ENCODE measurements around the gene ICAM3. TPM values are rescaled to one million over a fixed set of nuclear protein-coding genes. Genes with fewer than 3 reads are reported as not detected.

ICAM3 gene
- total RNA-seq, 1 donor from 2014 or later, result 116 TPM

GRCh38 chr19:10321874-10322835 is 17.3 kb downstream of the ICAM3 start:
- H3K27me3 Mint-ChIP-seq (ENCODE audit: low read depth), result no peaks in the 10 kb centered on the region
- intact Hi-C loops (cut with micrococcal nuclease), result no loop called here

DNA sequence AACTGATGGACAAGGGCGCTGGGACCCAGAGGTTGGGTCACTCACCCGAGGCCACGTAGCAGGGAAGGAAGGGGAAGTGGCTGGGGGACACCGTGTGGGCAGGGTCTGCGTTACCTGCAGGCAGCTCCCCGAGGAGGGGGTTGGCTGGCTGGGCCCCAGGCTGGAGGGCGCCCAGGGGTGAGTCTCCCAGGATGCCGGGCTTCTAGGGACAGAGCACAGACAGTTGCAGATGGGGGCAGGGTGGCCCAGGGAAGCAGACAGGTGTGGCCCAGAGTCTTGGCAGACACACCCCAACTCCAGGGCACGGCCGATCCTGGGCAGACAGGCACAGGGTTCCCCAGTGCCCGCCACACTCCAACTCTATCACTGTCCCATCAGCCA is 18.0 kb downstream of the ICAM3 start:
- H3K36me3 Mint-ChIP-seq (ENCODE audit: low read depth), result peaks cover 53% of the 10 kb centered on the region
- no peak for DNase-seq (ENCODE audit: low spot score)
- H3K4me1 Mint-ChIP-seq (ENCODE audit: low read depth), result no peaks in the 10 kb centered on the region

More at GRCh38 chr19:10321874-10322835, 17.3 kb downstream of the ICAM3 start:
- Mint-ChIP-seq H3K4me1 (ENCODE audit: low read depth) (no peaks in the 10 kb centered on the region), H3K4me3 (ENCODE audit: low read depth) (no peak overlapping the region), H3K27ac (no peak overlapping the region), H3K9me3 (no peaks in the 10 kb centered on the region), H3K36me3 (ENCODE audit: low read depth) (peaks cover 49% of the 10 kb centered on the region)
- DNase-seq (ENCODE audit: low spot score), result no peak

GRCh38 chr19:10320602-10321416 is 18.6 kb downstream of the ICAM3 start:
- H3K27ac Mint-ChIP-seq, result no peak overlapping the region
- intact Hi-C loops (cut with micrococcal nuclease), result no loop called here

More for the DNA sequence above, 18.0 kb downstream of the ICAM3 start:
- no peak overlapping the region for H3K4me3 Mint-ChIP-seq (ENCODE audit: low read depth)
- intact Hi-C loops (cut with micrococcal nuclease), result no loop called here
- H3K27me3 Mint-ChIP-seq (ENCODE audit: low read depth), result no peaks in the 10 kb centered on the region
- H3K27ac Mint-ChIP-seq, result no peak overlapping the region
- H3K9me3 Mint-ChIP-seq, result no peaks in the 10 kb centered on the region

GRCh38 chr19:10318807-10319682 is 20.4 kb downstream of the ICAM3 start:
- H3K27me3 Mint-ChIP-seq (ENCODE audit: low read depth), result no peaks in the 10 kb centered on the region

More at GRCh38 chr19:10320602-10321416, 18.6 kb downstream of the ICAM3 start:
- Mint-ChIP-seq H3K27me3 (ENCODE audit: low read depth) (no peaks in the 10 kb centered on the region), H3K9me3 (no peaks in the 10 kb centered on the region), H3K4me1 (ENCODE audit: low read depth) (peaks cover 3% of the 10 kb centered on the region), H3K36me3 (ENCODE audit: low read depth) (peaks cover 53% of the 10 kb centered on the region), H3K4me3 (ENCODE audit: low read depth) (no peak overlapping the region)
- no peak for DNase-seq (ENCODE audit: low spot score)

DNA sequence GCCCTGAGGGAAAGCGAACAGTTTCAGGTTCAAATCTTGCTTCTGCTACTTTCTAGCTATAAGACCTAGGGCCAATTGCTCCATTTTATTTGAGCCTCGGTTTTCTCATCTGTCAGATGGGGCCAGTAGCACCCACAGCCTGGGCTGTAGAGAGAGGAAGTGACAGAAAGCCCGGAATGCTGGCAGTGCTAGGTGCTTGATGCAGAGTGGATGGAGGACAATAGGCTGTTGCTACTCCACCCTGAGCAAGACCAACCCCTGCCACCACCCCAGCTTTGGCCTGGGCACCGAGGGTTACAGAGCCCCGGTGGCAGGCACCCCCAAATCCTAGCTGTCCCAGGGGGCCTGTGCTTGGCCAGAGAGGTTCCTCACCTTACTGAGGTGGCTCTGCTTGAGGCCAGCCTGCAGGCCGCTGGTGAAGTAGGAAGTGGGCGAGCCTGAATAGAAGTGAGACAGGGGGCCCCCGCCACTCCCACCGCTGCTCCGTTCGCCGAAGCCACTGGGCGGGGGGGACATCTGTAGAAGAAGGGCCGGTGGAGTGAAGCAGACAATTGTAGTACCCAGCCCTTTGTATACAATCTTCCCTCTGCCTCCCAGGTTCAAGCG is 21.5 kb downstream of the ICAM3 start:
- peaks cover 45% of the 10 kb centered on the region for H3K36me3 Mint-ChIP-seq (ENCODE audit: low read depth)
- DNase-seq (ENCODE audit: low spot score), result no peak
- no peaks in the 10 kb centered on the region for H3K9me3 Mint-ChIP-seq
- H3K4me3 Mint-ChIP-seq (ENCODE audit: low read depth), result no peak overlapping the region
- peaks cover 10% of the 10 kb centered on the region for H3K4me1 Mint-ChIP-seq (ENCODE audit: low read depth)
- no peaks in the 10 kb centered on the region for H3K27me3 Mint-ChIP-seq (ENCODE audit: low read depth)
- no peak overlapping the region for H3K27ac Mint-ChIP-seq
- intact Hi-C loops (cut with micrococcal nuclease), result loop anchor here (2.0 kb wide), 1 partner anchor 15 kb away; the partner anchor contains the start of gene RAVER1

More at GRCh38 chr19:10318807-10319682, 20.4 kb downstream of the ICAM3 start:
- DNase-seq (ENCODE audit: low spot score), result no peak
- H3K9me3 Mint-ChIP-seq, result no peaks in the 10 kb centered on the region
- peaks cover 10% of the 10 kb centered on the region for H3K4me1 Mint-ChIP-seq (ENCODE audit: low read depth)
- intact Hi-C loops (cut with micrococcal nuclease), result no loop called here
- no peak overlapping the region for H3K27ac Mint-ChIP-seq
- H3K4me3 Mint-ChIP-seq (ENCODE audit: low read depth), result no peak overlapping the region
- H3K36me3 Mint-ChIP-seq (ENCODE audit: low read depth), result peaks cover 50% of the 10 kb centered on the region

- no peak for DNase-seq (ENCODE audit: low spot score)
- Mint-ChIP-seq H3K9me3 (no peaks in the 10 kb centered on the region), H3K4me3 (ENCODE audit: low read depth) (no peak overlapping the region), H3K36me3 (ENCODE audit: low read depth) (peaks cover 43% of the 10 kb centered on the region), H3K27me3 (ENCODE audit: low read depth) (no peaks in the 10 kb centered on the region), H3K27ac (no peak overlapping the region), H3K4me1 (ENCODE audit: low read depth) (peaks cover 10% of the 10 kb centered on the region)
- intact Hi-C loops (cut with micrococcal nuclease), result loop anchor here (2.0 kb wide), 1 partner anchor 16 kb away; the partner anchor contains the start of gene RAVER1
These were observed 22.2 kb downstream of the ICAM3 start for GRCh38 chr19:10317045-10317856.

DNA sequence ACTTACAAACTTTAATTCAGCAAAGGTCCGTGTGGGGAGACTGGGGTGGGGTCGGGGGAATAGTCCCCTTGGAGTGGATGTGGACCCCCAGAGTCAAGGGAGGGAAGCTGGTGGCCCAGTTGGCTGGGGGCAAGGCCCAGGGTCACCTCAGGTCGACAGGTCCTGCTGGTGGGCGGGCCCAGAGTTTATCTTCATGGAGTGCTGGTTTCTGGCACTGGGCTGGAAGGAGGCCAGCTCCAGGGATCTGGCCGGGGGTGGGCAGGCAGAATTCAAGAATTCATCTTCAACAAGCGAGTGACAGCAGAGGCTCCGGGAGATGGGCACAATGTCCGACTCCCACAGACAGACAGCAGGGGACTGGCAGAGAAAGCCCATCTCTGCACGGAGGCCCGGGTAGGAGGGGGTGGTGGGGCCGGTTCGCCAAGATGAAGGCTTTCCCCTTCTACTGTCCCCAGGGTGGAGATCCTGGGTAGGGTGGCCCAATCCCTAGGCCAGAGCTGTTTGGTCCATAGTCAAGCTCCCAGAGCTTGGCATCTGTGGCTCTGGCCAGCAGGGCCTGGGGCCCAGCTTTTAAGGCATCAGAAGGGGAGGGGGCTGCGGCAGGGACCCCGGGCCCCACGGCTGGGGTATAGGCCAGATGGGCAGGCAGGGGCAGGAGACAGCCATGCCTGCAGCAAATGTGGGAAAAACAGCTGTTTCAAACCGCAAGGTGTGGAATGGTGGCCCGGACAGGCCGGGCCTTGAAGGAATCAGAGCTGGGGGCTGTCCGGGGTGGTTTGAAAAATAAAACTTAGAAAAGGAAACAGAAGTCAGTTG is 23.0 kb downstream of the ICAM3 start:
- Mint-ChIP-seq H3K4me1 (ENCODE audit: low read depth) (peaks cover 10% of the 10 kb centered on the region), H3K9me3 (no peaks in the 10 kb centered on the region), H3K27me3 (ENCODE audit: low read depth) (no peaks in the 10 kb centered on the region), H3K4me3 (ENCODE audit: low read depth) (peak overlapping the region; percentile 90), H3K27ac (peak overlapping the region; percentile 70), H3K36me3 (ENCODE audit: low read depth) (peaks cover 37% of the 10 kb centered on the region)
- no peak for DNase-seq (ENCODE audit: low spot score)
- intact Hi-C loops (cut with micrococcal nuclease), result loop anchor here (2.0 kb wide), 1 partner anchor 16 kb away; the partner anchor contains the start of gene RAVER1

DNA sequence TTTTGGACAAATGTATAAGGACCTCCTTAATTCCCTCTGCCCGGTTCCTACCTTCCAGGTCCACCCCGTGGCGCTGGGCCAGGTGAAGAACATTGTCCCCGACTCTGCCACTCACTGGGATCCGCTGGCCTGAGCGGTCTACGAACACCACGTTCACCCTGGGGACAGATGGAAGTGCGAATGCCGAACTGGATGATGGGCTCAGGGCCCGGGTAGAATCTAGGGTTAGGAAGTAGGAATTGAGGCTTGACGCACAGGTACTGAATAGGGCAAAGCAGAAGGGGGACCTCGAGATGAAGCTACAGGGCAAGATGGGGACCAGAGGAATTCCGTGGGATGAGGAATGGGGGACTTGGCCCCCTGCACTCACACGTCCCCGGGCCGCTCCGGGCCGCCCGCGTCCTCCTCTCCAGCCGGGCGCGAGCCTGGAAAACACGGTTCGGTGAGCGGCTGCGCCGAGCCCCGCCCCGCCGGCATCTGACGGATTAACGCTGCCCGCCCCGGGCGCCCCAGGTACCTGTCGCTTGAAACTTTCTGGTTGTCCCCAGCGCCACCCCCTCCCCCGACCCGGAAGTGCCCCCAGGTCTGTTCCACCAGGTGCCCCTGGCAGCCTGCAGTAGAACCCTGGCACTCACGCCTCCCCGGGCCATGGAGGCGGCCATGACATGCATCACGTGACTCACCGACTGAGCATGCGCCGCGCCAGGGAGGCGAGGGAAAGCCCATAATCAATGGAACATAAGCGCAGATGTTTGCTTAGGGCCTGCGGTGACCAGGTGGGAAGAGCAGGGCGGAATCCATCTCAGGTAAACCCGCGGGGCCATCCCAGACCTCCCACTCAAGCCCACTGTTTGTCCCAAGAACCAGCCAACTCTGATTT is 23.8 kb downstream of the ICAM3 start, which contains the start of gene FDX2:
FDX2 (minus strand) TSS at position 681 of the 880 bp plus-strand sequence; CDS start at position 662, 19 bp downstream.
- H3K4me3 Mint-ChIP-seq (ENCODE audit: low read depth), result peak within 1 kb of the TSS; percentile 90
- intact Hi-C loops (cut with micrococcal nuclease), result loop anchor here (2.0 kb wide), 1 partner anchor 17 kb away; the partner anchor contains the start of gene RAVER1
- H3K9me3 Mint-ChIP-seq, result no peaks in the 10 kb centered on the region
- peaks cover 37% of the 10 kb centered on the region for H3K36me3 Mint-ChIP-seq (ENCODE audit: low read depth)
- H3K27ac Mint-ChIP-seq, result peak within 1 kb of the TSS; percentile 70
- H3K27me3 Mint-ChIP-seq (ENCODE audit: low read depth), result no peaks in the 10 kb centered on the region
- peaks cover 10% of the 10 kb centered on the region for H3K4me1 Mint-ChIP-seq (ENCODE audit: low read depth)
- DNase-seq (ENCODE audit: low spot score), result peak; percentile 87

DNA sequence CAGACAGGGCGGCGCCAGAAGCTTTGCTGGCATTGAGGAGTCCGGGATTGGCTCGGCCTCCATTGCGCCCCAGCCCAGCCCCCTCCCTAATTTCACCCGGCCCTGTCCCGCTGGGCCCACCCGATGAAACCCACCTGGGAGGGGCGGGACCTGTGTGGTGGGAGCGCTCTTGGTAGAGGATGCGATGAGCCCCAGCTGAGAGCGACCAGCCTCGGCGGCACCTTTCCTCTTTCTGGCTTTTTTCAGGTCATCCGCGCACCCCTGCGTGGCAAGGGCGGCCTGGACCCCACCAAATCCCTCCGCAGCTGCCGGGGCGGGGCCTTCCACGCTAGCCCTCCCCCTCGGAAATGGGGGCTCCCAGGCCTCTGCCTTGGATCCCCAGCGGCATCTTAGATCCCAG is 30.0 kb downstream of the ICAM3 start, which contains the start of gene ZGLP1:
ZGLP1 (minus strand) TSS at position 393 of the 400 bp plus-strand sequence.
- no peak for DNase-seq (ENCODE audit: low spot score)
- Mint-ChIP-seq H3K4me1 (ENCODE audit: low read depth) (peaks cover 3% of the 10 kb centered on the region), H3K36me3 (ENCODE audit: low read depth) (no peaks in the 10 kb centered on the region), H3K27ac (no peak within 1 kb of the TSS), H3K4me3 (ENCODE audit: low read depth) (no peak within 1 kb of the TSS), H3K9me3 (no peaks in the 10 kb centered on the region), H3K27me3 (ENCODE audit: low read depth) (no peaks in the 10 kb centered on the region)
- intact Hi-C loops (cut with micrococcal nuclease), result no loop called here

DNA sequence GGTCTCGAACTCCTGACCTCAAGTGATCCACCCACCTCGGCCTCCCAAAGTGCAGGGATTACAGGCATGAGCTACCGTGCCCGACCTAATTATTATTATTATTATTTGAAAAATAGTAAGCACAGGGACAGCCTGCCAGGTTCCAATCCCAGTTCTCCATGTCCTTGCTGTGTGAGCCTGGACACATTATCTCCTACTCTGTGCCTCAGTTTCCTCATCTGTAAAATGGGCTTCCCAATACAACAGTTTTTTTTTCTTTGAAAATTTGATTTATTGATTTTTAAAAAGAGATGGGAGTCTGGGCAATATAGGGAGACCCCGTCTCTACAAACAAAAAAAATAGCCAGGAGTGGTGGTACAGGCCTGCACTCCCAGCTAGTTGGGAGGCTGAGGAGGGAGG is 33.1 kb downstream of the ICAM3 start:
- intact Hi-C loops (cut with micrococcal nuclease), result no loop called here
- H3K4me3 Mint-ChIP-seq (ENCODE audit: low read depth), result no peak overlapping the region
- H3K27me3 Mint-ChIP-seq (ENCODE audit: low read depth), result peaks cover 3% of the 10 kb centered on the region
- DNase-seq (ENCODE audit: low spot score), result no peak
- H3K4me1 Mint-ChIP-seq (ENCODE audit: low read depth), result peaks cover 4% of the 10 kb centered on the region
- no peak overlapping the region for H3K27ac Mint-ChIP-seq
- H3K9me3 Mint-ChIP-seq, result no peaks in the 10 kb centered on the region
- H3K36me3 Mint-ChIP-seq (ENCODE audit: low read depth), result no peaks in the 10 kb centered on the region

Measured in activated T-helper 2 cell treated with anti-CD3 and anti-CD28 coated beads, Interferon-gamma antibody, Interleukin-2, Interleukin-4, amounts not matched to agents 10 μg/mL and 5 μg/mL and 100 μg/mL, durations not matched to agents 14 hours and 24 hours and 36 hours (primary cell).